ENCODE data around the gene LLPH.

LLPH gene

DNA sequence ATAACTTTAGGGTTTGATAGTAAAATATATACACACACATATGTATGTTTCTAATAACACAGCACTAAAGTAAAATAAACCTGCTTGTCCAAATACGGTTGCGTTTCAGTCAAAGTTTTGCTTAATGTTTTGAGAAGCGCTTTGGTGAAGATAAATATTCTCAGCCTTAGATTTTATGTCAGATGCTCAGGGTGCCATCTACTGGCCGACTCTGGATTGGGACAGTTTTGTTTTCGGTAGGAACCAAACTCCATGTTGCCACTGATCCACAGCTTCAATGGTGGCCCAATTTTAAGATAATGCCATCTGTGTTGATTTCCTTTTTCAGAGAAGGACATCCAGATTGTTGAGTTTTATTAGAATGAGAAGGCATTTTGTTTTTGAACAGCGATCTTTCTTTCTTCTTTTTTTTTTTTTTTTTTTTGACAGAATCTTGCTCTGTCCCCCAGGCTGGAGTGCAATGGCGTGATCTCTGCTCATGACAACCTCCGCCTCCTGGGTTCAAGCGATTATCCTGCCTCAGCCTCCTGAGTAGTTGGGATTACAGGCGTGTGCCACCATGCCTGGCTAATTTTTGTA, 43.1 kb downstream of the LLPH start:
- Mint-ChIP-seq H3K36me3 (ENCODE audit: low read depth) (no peaks in the 10 kb centered on the region), H3K27me3 (peaks cover 9% of the 10 kb centered on the region), H3K4me3 (no peak overlapping the region), H3K27ac (no peak overlapping the region), H3K4me1 (no peaks in the 10 kb centered on the region), H3K9me3 (no peaks in the 10 kb centered on the region)
- DNase-seq = peak; percentile 57
- peak; percentile 69 for ATAC-seq

DNA sequence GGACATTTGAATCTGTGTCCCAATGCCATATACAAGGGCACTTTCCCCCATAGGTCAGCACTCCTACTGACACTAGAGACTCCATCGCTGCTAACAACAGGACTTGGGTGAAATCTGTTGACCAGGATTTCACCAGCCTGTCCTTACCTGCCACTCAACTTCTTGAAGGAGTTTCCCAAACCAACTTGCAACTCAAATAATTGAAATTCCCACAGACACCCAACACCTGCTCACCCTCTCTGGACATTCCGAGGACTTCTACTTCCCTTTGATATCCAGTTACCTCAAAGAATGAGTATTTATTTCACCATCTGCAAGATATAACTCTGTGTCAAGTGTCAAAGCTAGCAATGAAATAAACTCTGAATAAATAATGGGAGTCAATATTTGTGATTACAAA, 44.6 kb downstream of the LLPH start:
- no peaks in the 10 kb centered on the region for H3K4me1 Mint-ChIP-seq
- H3K27ac Mint-ChIP-seq = no peak overlapping the region
- H3K9me3 Mint-ChIP-seq = no peaks in the 10 kb centered on the region
- DNase-seq (no peak), ATAC-seq (no peak)
- H3K36me3 Mint-ChIP-seq (ENCODE audit: low read depth) = no peaks in the 10 kb centered on the region
- peaks cover 9% of the 10 kb centered on the region for H3K27me3 Mint-ChIP-seq
- no peak overlapping the region for H3K4me3 Mint-ChIP-seq

DNA sequence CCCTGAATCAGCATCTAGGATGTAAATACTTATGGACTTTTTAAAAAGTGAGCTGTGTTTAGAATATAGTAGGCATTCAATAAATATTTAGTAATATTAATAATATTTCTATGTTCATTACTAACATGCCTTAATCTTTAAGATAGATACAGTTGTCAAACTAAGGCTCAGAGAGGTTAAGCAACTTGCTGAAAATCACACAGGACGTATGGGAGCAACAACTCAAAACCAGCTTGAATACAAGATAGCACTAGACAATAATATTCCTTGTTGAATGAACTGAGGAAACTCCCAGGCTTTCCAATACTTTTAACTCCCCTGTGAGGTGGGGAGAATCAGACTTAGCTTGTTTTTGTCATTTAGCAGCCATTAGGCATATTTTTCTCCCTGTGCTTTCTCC, 45.3 kb downstream of the LLPH start:
- no peaks in the 10 kb centered on the region for H3K9me3 Mint-ChIP-seq
- no peaks in the 10 kb centered on the region for H3K36me3 Mint-ChIP-seq (ENCODE audit: low read depth)
- no peak for ATAC-seq
- H3K27ac Mint-ChIP-seq = no peak overlapping the region
- H3K27me3 Mint-ChIP-seq = peaks cover 7% of the 10 kb centered on the region
- no peak for DNase-seq
- H3K4me3 Mint-ChIP-seq = no peak overlapping the region
- no peaks in the 10 kb centered on the region for H3K4me1 Mint-ChIP-seq

DNA sequence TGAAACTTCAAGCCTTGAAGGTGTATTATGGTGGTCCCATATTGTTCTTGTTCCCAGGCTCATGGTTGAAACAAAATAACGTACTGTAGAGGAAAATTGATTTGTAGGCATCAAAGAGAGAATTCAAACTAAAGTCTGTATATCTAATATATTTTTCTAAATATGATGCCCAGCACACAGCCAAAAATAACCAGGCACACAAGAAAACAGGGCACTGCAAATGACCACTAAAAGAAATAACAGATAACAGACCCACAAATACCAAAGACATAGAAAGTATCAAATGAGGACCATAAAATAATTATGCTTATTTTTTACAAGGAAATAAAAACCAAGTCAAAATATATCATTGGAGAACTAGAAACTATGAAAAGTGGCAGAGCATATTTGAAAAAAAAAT, 46.8 kb downstream of the LLPH start:
- H3K4me3 Mint-ChIP-seq = no peak overlapping the region
- DNase-seq (no peak), ATAC-seq (no peak)
- H3K27me3 Mint-ChIP-seq = peaks cover 7% of the 10 kb centered on the region
- H3K4me1 Mint-ChIP-seq = no peaks in the 10 kb centered on the region
- H3K36me3 Mint-ChIP-seq (ENCODE audit: low read depth) = no peaks in the 10 kb centered on the region
- H3K27ac Mint-ChIP-seq = no peak overlapping the region
- no peaks in the 10 kb centered on the region for H3K9me3 Mint-ChIP-seq

DNA sequence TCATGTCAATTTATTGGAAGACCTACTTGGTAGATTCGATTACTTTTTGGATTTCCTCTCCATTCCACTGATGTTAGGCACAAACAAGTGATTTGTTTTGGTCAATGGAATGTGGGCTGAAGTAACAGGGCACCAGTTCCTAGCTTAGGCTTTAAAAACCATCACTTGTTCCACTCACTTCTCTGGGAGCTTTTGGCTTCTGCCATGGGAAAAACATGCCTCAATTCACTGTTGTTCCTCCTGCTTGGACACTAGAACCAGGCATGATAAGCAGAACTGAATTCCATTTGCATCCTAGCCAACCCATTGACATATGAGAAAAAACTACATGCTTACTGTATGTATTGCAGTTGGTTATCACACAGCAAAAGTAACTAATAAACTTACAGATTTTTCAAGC, 47.8 kb downstream of the LLPH start:
- no peaks in the 10 kb centered on the region for H3K4me1 Mint-ChIP-seq
- peaks cover 12% of the 10 kb centered on the region for H3K27me3 Mint-ChIP-seq
- no peak overlapping the region for H3K27ac Mint-ChIP-seq
- H3K9me3 Mint-ChIP-seq = no peaks in the 10 kb centered on the region
- H3K36me3 Mint-ChIP-seq (ENCODE audit: low read depth) = no peaks in the 10 kb centered on the region
- no peak overlapping the region for H3K4me3 Mint-ChIP-seq
- no peak for DNase-seq
- ATAC-seq = no peak

DNA sequence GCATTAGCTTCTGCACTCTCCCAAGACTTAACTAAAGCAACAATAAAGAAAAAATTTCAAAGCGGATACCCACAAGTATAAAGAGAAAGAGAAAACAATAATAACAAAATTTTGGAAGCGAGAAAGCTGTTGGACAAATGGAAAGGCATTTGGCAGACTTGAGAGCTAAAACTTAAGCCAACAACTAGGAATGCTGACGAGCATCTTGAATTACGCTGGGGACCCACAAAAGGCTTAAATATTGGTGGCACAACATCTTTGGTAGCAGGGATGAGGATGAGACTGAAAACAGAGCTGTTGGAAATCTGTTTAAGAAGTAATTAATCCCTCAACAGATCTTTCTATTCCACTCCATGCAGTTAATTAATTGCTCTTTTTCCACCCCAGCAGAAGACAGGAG, 49.8 kb downstream of the LLPH start:
- Mint-ChIP-seq H3K4me1 (no peaks in the 10 kb centered on the region), H3K27me3 (peaks cover 18% of the 10 kb centered on the region), H3K27ac (no peak overlapping the region), H3K9me3 (no peaks in the 10 kb centered on the region), H3K4me3 (no peak overlapping the region), H3K36me3 (ENCODE audit: low read depth) (no peaks in the 10 kb centered on the region)
- ATAC-seq = no peak
- DNase-seq = no peak

DNA sequence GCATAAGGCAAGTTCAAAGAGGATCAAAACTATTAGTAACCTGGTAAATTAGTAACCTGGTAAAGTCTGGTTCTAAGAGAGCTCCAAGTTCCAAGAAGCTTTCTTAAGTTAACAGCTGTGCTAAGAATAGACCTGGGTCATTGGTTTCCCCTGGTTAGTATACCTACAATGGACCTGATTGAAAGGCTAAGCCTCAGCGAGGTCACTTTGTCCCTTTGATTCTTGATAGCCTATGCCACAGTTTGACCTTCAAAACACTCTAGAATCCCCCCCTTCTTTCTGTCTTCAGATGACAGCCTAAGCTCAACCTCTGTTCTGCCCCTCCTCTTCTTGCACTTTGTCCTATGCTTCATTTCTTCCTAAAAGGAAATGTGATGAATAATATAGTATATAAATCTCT, 53.0 kb downstream of the LLPH start:
- Mint-ChIP-seq H3K9me3 (no peaks in the 10 kb centered on the region), H3K27ac (no peak overlapping the region), H3K27me3 (peaks cover 20% of the 10 kb centered on the region), H3K36me3 (ENCODE audit: low read depth) (no peaks in the 10 kb centered on the region), H3K4me3 (no peak overlapping the region), H3K4me1 (peaks cover 2% of the 10 kb centered on the region)
- DNase-seq = no peak
- ATAC-seq = no peak

DNA sequence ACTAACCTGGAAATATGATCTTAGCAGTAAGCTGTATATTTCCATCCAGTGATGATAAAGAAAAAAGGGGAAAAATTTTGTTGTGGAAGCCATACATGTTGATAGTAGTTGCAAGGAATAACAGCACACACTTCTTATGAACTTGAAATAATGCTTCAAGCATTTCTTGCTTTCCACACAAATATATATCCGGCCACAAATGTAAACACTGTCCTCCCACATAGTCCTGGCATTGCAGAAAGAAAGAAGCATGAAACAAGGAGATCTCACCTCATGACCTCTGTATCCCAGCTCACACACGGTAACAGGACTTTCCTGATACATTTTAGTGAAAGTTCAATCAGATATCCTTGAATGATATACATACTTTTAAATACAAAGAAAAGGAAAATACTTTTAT, 56.0 kb downstream of the LLPH start:
- Mint-ChIP-seq H3K27me3 (peaks cover 16% of the 10 kb centered on the region), H3K36me3 (ENCODE audit: low read depth) (no peaks in the 10 kb centered on the region), H3K9me3 (no peaks in the 10 kb centered on the region), H3K4me1 (peaks cover 9% of the 10 kb centered on the region), H3K4me3 (no peak overlapping the region), H3K27ac (no peak overlapping the region)
- ATAC-seq = no peak
- DNase-seq = no peak

DNA sequence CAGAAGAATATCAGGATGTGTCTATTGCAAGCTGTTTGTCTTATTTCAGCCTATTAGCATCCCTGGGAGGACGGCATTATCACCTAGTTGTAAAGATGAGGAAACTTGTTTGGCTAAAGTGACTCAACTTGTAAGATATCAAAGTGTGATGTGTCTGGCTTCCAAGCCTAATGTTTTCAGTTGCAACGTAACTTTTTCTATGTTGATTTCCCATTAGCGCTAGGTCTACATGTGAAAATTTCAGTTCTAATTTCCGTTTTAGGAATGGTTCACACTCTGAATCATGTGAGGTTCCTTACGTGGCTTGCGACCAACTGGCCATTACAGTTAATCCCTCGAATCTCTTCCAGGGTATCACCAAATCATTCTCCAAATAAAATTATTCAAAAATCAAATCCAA, 58.0 kb downstream of the LLPH start:
- DNase-seq = no peak
- peaks cover 10% of the 10 kb centered on the region for H3K27me3 Mint-ChIP-seq
- H3K36me3 Mint-ChIP-seq (ENCODE audit: low read depth) = no peaks in the 10 kb centered on the region

DNA sequence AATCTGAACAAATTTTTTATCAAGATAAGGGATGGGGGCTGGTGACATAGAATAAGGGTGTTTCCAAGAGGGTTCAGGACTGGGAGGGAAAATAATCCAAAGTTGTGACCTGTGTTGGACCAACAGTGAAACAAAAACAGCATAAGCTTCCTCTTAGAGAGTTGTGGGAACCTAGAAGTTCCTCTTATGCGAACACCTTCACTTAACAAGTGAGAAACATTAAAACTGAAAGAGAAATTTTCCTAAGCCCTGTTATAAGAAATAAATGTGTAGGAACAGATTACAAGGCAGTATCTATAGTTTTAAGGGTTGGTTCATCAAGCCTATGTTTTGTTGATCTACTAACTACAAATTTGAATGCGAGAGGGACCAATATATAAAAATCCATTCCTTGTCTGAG, 58.4 kb downstream of the LLPH start:
- Mint-ChIP-seq H3K36me3 (ENCODE audit: low read depth) (no peaks in the 10 kb centered on the region), H3K4me1 (peaks cover 11% of the 10 kb centered on the region), H3K9me3 (no peaks in the 10 kb centered on the region), H3K27me3 (peaks cover 10% of the 10 kb centered on the region), H3K4me3 (no peak overlapping the region), H3K27ac (no peak overlapping the region)
- no peak for DNase-seq
- peak; percentile 28 for ATAC-seq

More for the DNA sequence above, 58.0 kb downstream of the LLPH start:
- Mint-ChIP-seq H3K4me1 (peaks cover 9% of the 10 kb centered on the region), H3K9me3 (no peaks in the 10 kb centered on the region), H3K27ac (no peak overlapping the region), H3K4me3 (no peak overlapping the region)
- no peak for ATAC-seq

DNA sequence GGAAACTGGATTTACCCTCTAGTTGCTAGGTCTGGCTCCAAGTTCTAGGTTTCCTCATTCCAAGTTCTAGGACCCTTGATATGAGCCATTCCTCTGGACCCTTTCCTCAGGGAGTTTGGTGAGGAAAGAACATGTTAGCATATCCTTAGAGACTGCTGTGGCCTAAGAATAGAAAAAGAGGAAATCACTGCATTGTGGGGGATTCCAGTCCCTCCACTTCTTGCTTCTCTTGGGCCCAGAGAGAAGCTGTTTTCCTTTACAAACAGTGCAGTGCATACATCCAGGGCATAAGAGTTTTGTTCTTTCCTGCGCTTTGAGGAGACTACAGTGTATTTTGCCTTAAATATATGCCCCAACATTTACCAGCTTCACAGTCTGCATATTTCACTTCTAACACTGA, 59.0 kb downstream of the LLPH start:
- H3K27me3 Mint-ChIP-seq = peaks cover 8% of the 10 kb centered on the region
- H3K4me3 Mint-ChIP-seq = no peak overlapping the region
- DNase-seq (no peak), ATAC-seq (no peak)
- H3K9me3 Mint-ChIP-seq = no peaks in the 10 kb centered on the region
- H3K27ac Mint-ChIP-seq = no peak overlapping the region
- no peaks in the 10 kb centered on the region for H3K36me3 Mint-ChIP-seq (ENCODE audit: low read depth)
- peaks cover 16% of the 10 kb centered on the region for H3K4me1 Mint-ChIP-seq

DNA sequence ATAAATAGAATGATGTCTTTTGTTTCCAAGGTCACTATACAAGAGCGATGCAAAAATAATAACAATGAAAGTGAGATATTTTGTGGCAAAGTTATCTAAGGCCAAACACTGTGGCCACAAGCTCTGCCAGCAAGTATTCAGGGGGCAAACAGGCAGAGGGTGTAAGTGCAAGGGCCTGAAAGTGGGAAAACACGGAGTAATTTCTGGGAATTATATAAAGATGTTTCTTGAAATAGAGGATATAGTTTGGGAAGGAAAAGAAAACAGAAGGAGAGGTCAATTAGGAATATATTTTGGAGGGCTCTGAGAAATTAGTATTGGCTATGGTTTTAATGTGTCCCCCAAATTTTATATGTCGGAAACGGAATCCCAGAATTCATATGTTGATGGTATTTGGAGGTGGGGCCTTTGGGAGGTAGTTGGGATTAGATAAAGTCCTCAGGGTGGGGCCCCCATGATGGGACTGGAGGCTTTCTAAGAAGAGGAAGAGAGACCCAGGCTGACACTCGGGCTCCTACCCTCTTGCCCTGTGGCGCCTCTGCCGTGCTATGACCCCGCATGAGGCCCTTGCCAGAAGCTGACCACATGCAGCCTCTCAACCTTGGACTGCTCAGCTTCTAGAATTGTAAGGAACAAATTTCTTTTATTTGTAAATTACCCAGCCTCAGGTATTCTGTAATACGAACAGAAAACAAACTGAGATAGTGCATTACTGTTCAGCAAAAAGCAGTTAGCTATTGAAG, 60.0 kb downstream of the LLPH start:
- peaks cover 24% of the 10 kb centered on the region for H3K4me1 Mint-ChIP-seq
- DNase-seq = no peak
- H3K27me3 Mint-ChIP-seq = peaks cover 6% of the 10 kb centered on the region
- H3K4me3 Mint-ChIP-seq = no peak overlapping the region
- H3K36me3 Mint-ChIP-seq (ENCODE audit: low read depth) = no peaks in the 10 kb centered on the region
- no peaks in the 10 kb centered on the region for H3K9me3 Mint-ChIP-seq
- ATAC-seq = no peak
- no peak overlapping the region for H3K27ac Mint-ChIP-seq

DNA sequence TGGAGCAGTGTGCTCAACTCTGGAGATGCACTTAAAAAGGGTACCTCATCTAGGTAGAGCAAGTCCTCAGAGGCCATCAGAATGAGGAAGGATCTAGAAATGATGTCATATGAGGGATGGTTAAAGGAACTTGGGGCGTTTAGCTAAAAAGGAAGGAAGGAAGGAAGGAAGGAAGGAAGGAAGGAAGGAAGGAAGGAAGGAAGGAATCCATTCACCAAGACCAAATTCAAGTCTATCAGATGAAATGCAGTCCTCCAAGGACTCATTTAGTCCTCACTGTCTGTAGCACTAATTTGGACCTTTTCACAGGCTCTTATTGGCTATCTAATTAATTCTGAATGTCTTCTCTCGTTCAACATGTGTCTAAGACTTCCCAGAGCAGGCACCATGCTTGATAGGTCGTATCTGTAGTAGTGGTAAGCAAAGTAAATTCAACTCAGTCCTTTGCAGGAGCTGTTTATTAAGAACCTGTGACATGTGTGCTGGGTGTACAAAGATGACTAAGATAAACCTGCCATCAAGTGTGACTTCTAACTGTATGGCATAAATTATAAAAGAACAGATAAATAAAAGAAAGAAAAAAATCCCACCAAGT, 63.5 kb downstream of the LLPH start:
- peaks cover 17% of the 10 kb centered on the region for H3K4me1 Mint-ChIP-seq
- no peaks in the 10 kb centered on the region for H3K36me3 Mint-ChIP-seq (ENCODE audit: low read depth)
- no peak overlapping the region for H3K4me3 Mint-ChIP-seq
- peaks cover 27% of the 10 kb centered on the region for H3K27me3 Mint-ChIP-seq
- ATAC-seq = no peak
- no peak for DNase-seq
- H3K27ac Mint-ChIP-seq = no peak overlapping the region
- H3K9me3 Mint-ChIP-seq = no peaks in the 10 kb centered on the region

Measured in activated naive CD8-positive, alpha-beta T cell treated with anti-CD3 and anti-CD28 coated beads, Interleukin-2, amount 50 U/mL, for 24 hours (primary cell).